SK-N-SH (cell line): ENCODE data around the gene AGRP. TPM values are rescaled to one million over a fixed set of nuclear protein-coding genes. Genes with fewer than 3 reads are reported as not detected.

ENCODE experiments used
- CTCF ChIA-PET: fragments of 300-600, 350-600 bp; formaldehyde crosslinking; extraction: SDS; loops from one replicate; lab custom pipeline; 2021; lab: Yijun Ruan, JAX
- POLR2A ChIA-PET: fragments of 350-600 bp; sonication (Branson Sonifier 250); formaldehyde crosslinking; extraction: SDS; loops from one replicate; lab custom pipeline; 2020; ENCODE audit warnings: antibody characterized with exemption, inconsistent platforms; lab: Yijun Ruan, JAX
- DNase-seq: peaks from one replicate; pipeline ENCODE4 v3.0.0; 2012
- H2AFZ ChIP-seq: fragments of 200-600 bp; sonication (generic); 2 replicates; pipeline ENCODE4 v1.8.1; 2016; ENCODE audit warnings: antibody characterized with exemption, mild to moderate bottlenecking, low read depth
- H3F3A ChIP-seq: fragments of 200-600 bp; sonication (generic); replicated peaks from 2 replicates; pipeline ENCODE3; 2016; ENCODE audit warnings: antibody characterized with exemption, mild to moderate bottlenecking; ENCODE audit not compliant: insufficient read depth
- H3K27ac ChIP-seq, 2 experiments: fragments of 200-500 bp in 1 of 2; fragments of 200-600 bp in 1 of 2; sonication (Bioruptor generic) in 1 of 2; sonication (generic), shearing (Covaris generic) in 1 of 2; 2 replicates each; pipeline versions ENCODE4 v1.5.1 to v1.6.1; 2014 to 2016; ENCODE audit warnings: low read depth in 2 of 2, inconsistent platforms in 1 of 2, low read length in 1 of 2, mild to moderate bottlenecking in 1 of 2, mixed read lengths in 1 of 2
- H3K27me3 ChIP-seq: fragments of 200-600 bp; sonication (generic), shearing (Covaris generic); 2 replicates; pipeline ENCODE4 v1.6.1; 2016; ENCODE audit warnings: mixed run types; ENCODE audit not compliant: insufficient read depth
- H3K36me3 ChIP-seq, 2 experiments: fragments of 200-500 bp in 1 of 2; fragments of 200-600 bp in 1 of 2; sonication (Bioruptor generic) in 1 of 2; sonication (generic) in 1 of 2; replicated peaks in 1 of 2; 2 replicates each; pipeline versions ENCODE3 to v1.5.1; 2014 to 2016; ENCODE audit warnings: low read length in 1 of 2, mild to moderate bottlenecking in 1 of 2; ENCODE audit not compliant: insufficient read depth in 2 of 2, control insufficient read depth in 1 of 2
- H3K4me1 ChIP-seq, 2 experiments: fragments of 200-500 bp in 1 of 2; fragments of 200-600 bp in 1 of 2; sonication (Bioruptor generic) in 1 of 2; sonication (generic), shearing (Covaris generic) in 1 of 2; 2 replicates each; pipeline versions ENCODE4 v1.5.1 to v1.6.1; 2014 to 2016; ENCODE audit warnings: low read depth in 1 of 2, low read length in 1 of 2, mixed run types in 1 of 2; ENCODE audit not compliant: insufficient read depth in 2 of 2, control insufficient read depth in 1 of 2
- H3K4me2 ChIP-seq: fragments of 200-600 bp; sonication (generic), shearing (Covaris generic); 2 replicates; pipeline ENCODE4 v1.6.1; 2017; ENCODE audit warnings: mixed run types
- H3K4me3 ChIP-seq, 2 experiments: fragments of 200-500 bp in 1 of 2; fragments of 200-600 bp in 1 of 2; sonication (Bioruptor generic) in 1 of 2; sonication (generic), shearing (Covaris generic) in 1 of 2; 2 replicates each; pipeline versions ENCODE4 v1.5.1 to v1.8.1; 2014 to 2016; ENCODE audit warnings: low read depth in 2 of 2, inconsistent platforms in 1 of 2, low read length in 1 of 2, mild to moderate bottlenecking in 1 of 2, mixed read lengths in 1 of 2, moderate library complexity in 1 of 2
- H3K79me2 ChIP-seq: fragments of 200-600 bp; sonication (generic); 2 replicates; pipeline ENCODE4 v1.8.1; 2017; ENCODE audit warnings: mild to moderate bottlenecking; ENCODE audit not compliant: insufficient read depth
- H3K9ac ChIP-seq: fragments of 200-600 bp; sonication (generic); 2 replicates; pipeline ENCODE4 v1.6.1; 2017; ENCODE audit warnings: mixed run types
- H3K9me2 ChIP-seq: fragments of 200-600 bp; sonication (generic); 2 replicates; pipeline ENCODE4 v1.6.1; 2017; ENCODE audit warnings: mixed run types
- H3K9me3 ChIP-seq: fragments of 200-600 bp; sonication (generic); 2 replicates; pipeline ENCODE4 v1.6.1; 2017; ENCODE audit warnings: mixed run types, mild to moderate bottlenecking, moderate library complexity
- H4K20me1 ChIP-seq: fragments of 200-600 bp; sonication (generic); 2 replicates; pipeline ENCODE4 v1.6.1; 2017; ENCODE audit warnings: mild to moderate bottlenecking, mixed run types; ENCODE audit not compliant: insufficient read depth
- ELF1 ChIP-seq: IDR thresholded peaks from 2 replicates; pipeline ENCODE4 v1.4.0; 2012
- EP300 ChIP-seq, 2 experiments: IDR thresholded peaks; 2 replicates each; pipeline versions ENCODE4 v1.4.0 to v1.6.1; 2012; ENCODE audit warnings: borderline replicate concordance in 1 of 2, low read depth in 1 of 2, low read length in 1 of 2
- EZH2phosphoT487 ChIP-seq: fragments of 200-600 bp; sonication (generic); IDR thresholded peaks from 2 replicates; pipeline ENCODE4 v1.6.1; 2017; ENCODE audit warnings: low read depth, mixed run types, mild to moderate bottlenecking, antibody characterized with exemption, moderate library complexity, borderline replicate concordance
- FOSL2 ChIP-seq: IDR thresholded peaks from 2 replicates; pipeline ENCODE4 v1.4.0; 2012; ENCODE audit warnings: low read depth, mild to moderate bottlenecking, moderate library complexity, borderline replicate concordance
- FOXM1 ChIP-seq: IDR thresholded peaks from 2 replicates; pipeline ENCODE4 v1.4.0; 2012; ENCODE audit warnings: low read depth, mild to moderate bottlenecking
- NFIC ChIP-seq: IDR thresholded peaks from 2 replicates; pipeline ENCODE4 v1.4.0; 2012; ENCODE audit warnings: borderline replicate concordance
- NRF1 ChIP-seq: IDR thresholded peaks from 2 replicates; pipeline ENCODE4 v1.6.1; 2012; ENCODE audit warnings: low read depth, mild to moderate bottlenecking, low read length
- PBX3 ChIP-seq: IDR thresholded peaks from 2 replicates; pipeline ENCODE4; 2012
- REST ChIP-seq: IDR thresholded peaks from 2 replicates; pipeline ENCODE4 v1.6.1; 2012; ENCODE audit warnings: mild to moderate bottlenecking, low read depth, low read length, moderate library complexity
- RXRA ChIP-seq: IDR thresholded peaks from 2 replicates; pipeline ENCODE4 v1.4.0; 2012; ENCODE audit warnings: low read depth, mild to moderate bottlenecking, borderline replicate concordance
- SIN3A ChIP-seq: IDR thresholded peaks from 2 replicates; pipeline ENCODE4 v1.6.1; 2012; ENCODE audit warnings: low read depth, mild to moderate bottlenecking, low read length, moderate library complexity, borderline replicate concordance
- ZBTB33 ChIP-seq: IDR thresholded peaks from 2 replicates; pipeline ENCODE4 v1.4.0; 2012; ENCODE audit warnings: low read depth, borderline replicate concordance
- WGBS: methylation state at CpG from one replicate; pipeline ENCODE4 v1.1.6; 2017; ENCODE audit warnings: low lambda C conversion rate; 5-methylcytosine and 5-hydroxymethylcytosine counted together
- polyA plus RNA-seq, 3 experiments: library from polyadenylated mRNA; depleted of rRNA; stranded (reverse); fragments of >200 nt; gene quantifications; 2 replicates each; pipeline ENCODE4 v1.2.3, GENCODE V29; 2012

Gene AGRP
- polyA plus RNA-seq, 1 of the 3 experiments (the other 2 are of a cell fraction), result not detected

DNA sequence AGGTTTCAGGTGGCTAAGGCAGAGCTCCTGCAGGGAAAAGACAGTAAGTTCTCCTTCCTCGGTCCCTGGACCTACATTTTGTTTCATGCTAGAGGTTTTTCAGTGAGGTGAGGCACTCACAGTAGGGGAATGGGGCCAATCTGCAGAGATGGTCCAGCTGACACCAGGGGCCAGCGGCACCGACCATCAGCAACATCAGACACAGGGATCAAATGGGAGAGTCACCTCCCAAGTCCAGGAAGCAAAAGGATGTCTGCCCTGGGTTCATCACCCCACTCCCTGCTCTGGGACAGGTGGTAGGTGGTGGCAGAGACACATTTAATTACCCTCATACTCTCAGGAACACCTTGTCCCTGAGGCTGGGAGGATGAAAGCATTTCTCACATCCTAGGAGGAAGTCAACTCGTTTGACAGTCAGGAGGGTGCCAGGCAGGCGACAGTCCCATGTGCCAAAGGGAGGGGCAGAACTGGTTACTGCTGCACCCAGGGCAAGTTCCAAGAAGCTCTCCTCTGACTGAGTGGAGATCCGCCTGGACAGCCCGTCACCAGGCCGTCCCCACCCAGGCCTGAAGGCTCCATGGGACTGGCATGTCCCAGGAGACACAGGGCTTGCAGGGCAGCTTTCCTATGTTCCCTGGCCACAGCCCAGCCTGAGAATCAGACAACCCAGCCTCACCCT lies 21.6 kb downstream of the AGRP start (continued):
- no peak for TF ChIP-seq NRF1
- no peak for TF ChIP-seq SIN3A
- TF ChIP-seq EP300 (IDR thresholded peaks at IDR 0.05; ENCODE audit: borderline replicate concordance in 1 of 2, low read depth in 1 of 2, low read length in 1 of 2), result no peak
- no peak for TF ChIP-seq FOSL2

DNA sequence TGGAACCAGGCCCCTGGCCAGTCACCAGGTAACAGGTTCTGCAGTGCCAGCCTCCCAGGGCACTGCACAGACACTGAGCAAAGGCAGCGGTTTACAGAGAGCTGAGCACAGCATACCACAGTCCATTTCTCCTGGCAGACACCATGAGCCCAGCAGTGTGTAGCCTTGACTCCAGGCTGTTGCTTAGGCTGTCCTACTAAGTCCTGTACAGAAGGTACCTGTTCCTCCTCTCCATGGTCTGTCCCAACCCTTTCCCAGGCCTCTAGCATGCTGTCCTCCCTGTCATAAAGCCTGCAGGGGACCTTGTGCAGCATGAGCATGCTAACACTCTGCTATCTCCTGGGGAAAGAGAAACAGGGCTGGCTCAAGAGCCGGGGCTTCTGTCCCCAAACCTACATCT lies 22.4 kb downstream of the AGRP start:
- H3K36me3 ChIP-seq, result peaks cover 0 to 4% of the 10 kb centered on the region in 2 experiments
- no peak overlapping the region for H2AFZ ChIP-seq
- H3F3A ChIP-seq, result no peaks in the 10 kb centered on the region
- DNase-seq, result no peak
- no peak overlapping the region for H3K4me3 ChIP-seq
- no peak for TF ChIP-seq FOSL2
- no peak for TF ChIP-seq ELF1
- no peak for TF ChIP-seq PBX3
- no peak for TF ChIP-seq EZH2phosphoT487
- no peak for TF ChIP-seq NFIC
- TF ChIP-seq RXRA, result no peak
- H3K4me2 ChIP-seq, result no peak overlapping the region
- no peak overlapping the region; a peak in 1 of 4 replicates for H3K27ac ChIP-seq
- H3K9me2 ChIP-seq, result no peaks in the 10 kb centered on the region
- peaks cover 87% of the 10 kb centered on the region for H4K20me1 ChIP-seq
- WGBS, result 81% methylated on average over 2 of the region's 2 CpGs
- peaks cover 18 to 60% of the 10 kb centered on the region in 2 experiments; a peak in 3 of 4 replicates for H3K4me1 ChIP-seq
- peaks cover 67% of the 10 kb centered on the region for H3K79me2 ChIP-seq
- ChIA-PET CTCF (interaction anchor here (1.3 to 8.2 kb wide), 6 partner anchors 10 to 44 kb away, joined by 3 to 76 read pairs (median 4); partner anchors contain the start of genes HSD11B2 and ZDHHC1), POLR2A (no interaction called here)
- H3K9me3 ChIP-seq, result no peaks in the 10 kb centered on the region
- H3K9ac ChIP-seq, result no peak overlapping the region
- H3K27me3 ChIP-seq, result no peaks in the 10 kb centered on the region

DNA sequence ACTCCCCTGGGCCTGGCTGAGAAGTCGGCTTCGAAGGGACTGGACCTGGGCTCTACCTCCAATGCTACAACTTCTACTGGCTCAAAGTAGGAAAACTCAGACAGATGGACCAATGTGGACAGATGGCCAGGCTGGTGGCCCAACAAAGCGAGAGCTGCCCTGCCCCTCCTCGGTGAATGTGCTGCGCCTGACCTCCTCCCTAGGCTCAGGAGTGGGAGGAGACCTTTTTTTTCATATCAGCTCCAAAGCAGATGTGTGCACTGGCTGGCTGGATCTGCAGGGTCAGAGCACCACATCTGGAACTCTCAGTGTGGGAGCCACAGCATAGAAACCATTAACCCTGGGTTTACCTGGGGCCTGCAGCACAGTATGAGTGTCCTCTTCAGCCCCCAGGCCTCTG lies 23.2 kb downstream of the AGRP start:
- peaks cover 87% of the 10 kb centered on the region for H4K20me1 ChIP-seq
- CTCF ChIA-PET, result interaction anchor here (0.8 to 8.2 kb wide), 8 partner anchors 10 to 200 kb away, joined by 3 to 76 read pairs (median 3); partner anchors contain the start of gene HSD11B2
- H3K4me1 ChIP-seq, result peaks cover 14 to 56% of the 10 kb centered on the region in 2 experiments; a peak in 3 of 4 replicates
- H3K9ac ChIP-seq, result no peak overlapping the region
- DNase-seq, result no peak
- peaks cover 61% of the 10 kb centered on the region for H3K79me2 ChIP-seq
- H3K27me3 ChIP-seq, result no peaks in the 10 kb centered on the region
- POLR2A ChIA-PET, result no interaction called here
- H3K4me2 ChIP-seq, result peak overlapping the region; percentile 44; the same call in 1 of the 2 replicates
- no peaks in the 10 kb centered on the region for H3K9me2 ChIP-seq
- H3K9me3 ChIP-seq, result no peaks in the 10 kb centered on the region
- H2AFZ ChIP-seq, result no peak overlapping the region
- no peak overlapping the region for H3K4me3 ChIP-seq
- peaks cover 0 to 4% of the 10 kb centered on the region in 2 experiments for H3K36me3 ChIP-seq
- TF ChIP-seq FOXM1 (no peak), REST (no peak), ZBTB33 (no peak)
- 96% methylated on average over 3 of the region's 5 CpGs for WGBS
- no peaks in the 10 kb centered on the region for H3F3A ChIP-seq
- H3K27ac ChIP-seq, result peak overlapping the region in 1 of 2 experiments; percentile 30; a peak in 1 of 4 replicates
